ENCODE results near the gene JADE3.
"Not testable (repeated sequence)": the region's sequence is repeated elsewhere in the genome, so short reads cannot be mapped to it uniquely, and the experiment has no call there.

Gene JADE3

DNA sequence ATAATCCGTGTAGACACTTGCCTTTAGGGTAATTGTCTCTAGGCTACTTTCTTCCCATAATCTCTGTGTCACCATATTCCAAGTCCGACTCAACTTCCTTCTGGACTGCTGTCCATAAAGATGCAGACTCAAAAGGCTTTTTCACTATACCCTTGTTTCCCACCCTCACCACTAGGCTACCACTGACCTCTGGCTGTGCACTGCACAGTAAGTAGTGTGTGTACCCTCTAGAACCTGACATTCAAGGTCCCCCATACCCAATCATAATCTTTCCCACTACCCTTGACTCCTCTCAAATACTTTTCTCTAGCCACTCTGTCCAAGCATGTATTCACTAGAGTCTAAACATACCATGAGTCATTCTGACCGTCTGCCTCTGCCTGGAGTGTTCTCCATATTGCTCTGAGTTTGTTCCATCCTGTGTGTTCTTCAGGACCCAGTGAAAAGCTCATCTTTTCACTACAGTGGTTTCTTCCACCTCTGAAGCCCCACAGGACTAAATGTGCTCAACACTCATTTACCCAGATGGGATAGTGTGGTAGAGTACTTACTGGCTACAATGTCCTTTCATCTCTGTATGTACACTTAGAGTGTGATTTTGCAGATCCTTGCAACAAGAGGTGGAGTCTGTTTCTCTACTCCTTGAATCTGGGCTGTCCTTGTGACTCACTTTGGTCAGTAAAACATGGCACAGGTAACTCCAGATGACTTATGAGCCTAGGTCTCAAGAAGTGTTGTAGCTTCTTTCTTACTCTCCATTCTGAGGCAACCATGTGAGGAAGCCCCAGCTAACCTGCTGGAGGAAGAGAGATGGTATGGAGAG lies 17.4 kb downstream of the JADE3 start:
- FAIRE-seq (no peak), DNase-seq (ENCODE audit: extremely low spot score, insufficient read length, low read depth) (no peak)

DNA sequence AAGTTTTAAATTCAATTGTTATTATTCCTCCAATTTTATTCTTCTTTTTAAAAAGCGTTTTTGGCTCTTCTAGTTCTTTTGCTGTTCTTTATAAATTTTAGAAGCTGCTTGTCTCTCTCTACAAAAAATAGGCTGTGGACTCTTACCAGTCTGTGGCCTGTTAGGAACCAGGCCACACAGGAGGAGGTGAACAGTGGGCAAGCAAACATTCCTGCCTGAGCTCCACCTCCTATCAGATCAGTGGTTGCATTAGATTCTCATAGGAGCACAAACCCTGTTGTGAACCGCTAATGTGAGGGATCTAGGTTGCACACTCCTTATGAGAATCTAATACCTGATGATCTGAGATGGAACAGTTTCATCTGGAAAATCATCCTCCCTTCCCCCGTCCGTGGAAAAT lies 23.1 kb downstream of the JADE3 start:
- DNase-seq (ENCODE audit: extremely low spot score, insufficient read length, low read depth) (no peak), FAIRE-seq (no peak)

DNA sequence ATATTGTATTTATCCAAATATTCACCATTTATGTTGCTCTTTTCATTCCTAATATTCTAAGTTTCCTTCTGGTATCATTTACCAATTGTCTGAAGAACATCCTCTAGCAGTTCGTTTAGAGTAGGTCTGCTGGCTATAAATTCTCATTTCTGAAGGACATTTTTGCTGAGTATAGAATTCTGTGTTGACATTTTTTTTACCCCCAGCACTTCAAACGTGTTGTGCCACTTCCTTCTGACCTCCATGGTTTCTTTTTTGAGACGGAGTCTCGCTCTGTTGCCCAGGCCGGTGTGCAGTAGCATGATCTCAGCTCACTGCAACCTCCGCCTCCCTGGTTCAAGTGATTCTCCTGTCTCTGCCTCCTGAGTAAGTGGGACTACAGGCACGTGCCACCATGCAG lies 26.4 kb downstream of the JADE3 start:
- peak; percentile 48 for FAIRE-seq
- no peak for DNase-seq (ENCODE audit: extremely low spot score, insufficient read length, low read depth)

DNA sequence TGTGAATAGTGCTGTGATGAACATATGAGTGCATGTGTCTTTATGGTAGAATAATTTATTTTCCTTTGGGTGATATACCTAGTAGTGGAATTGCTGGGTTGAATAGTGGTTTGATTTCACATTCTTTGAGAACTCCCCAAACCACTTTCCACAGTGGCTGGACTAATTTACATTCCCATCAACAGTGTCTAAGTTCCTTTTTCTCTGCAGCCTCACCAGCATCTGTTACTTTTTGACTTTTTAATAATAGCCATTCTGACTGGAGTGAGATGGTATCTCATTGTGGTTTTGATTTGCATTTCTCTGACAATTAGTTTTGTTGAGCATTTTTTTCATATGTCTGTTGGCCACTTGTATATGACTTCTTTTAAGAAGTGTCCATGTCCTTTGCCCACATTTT lies 29.1 kb downstream of the JADE3 start:
- DNase-seq (ENCODE audit: extremely low spot score, insufficient read length, low read depth), result no peak
- peak; percentile 60 for FAIRE-seq

DNA sequence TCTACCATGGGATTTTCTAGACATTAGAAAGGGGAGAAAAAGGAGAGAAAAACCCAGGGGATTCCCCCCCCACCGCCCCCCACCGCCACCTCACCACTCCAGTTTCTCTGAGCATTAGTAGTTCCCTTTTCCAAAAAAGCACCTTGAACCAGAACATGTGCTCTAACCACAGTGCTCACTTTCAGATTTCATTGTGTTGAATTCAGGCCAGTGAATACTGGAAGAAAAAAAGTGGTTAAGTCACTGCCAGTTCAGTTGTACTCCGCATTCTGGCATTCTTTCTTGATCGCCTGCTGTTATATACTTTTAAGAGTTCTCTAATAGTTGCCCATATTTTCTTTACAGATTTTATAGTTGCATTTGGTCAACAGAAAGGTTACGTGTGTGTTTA lies 40.9 kb downstream of the JADE3 start:
- peak; percentile 73 for FAIRE-seq

DNA sequence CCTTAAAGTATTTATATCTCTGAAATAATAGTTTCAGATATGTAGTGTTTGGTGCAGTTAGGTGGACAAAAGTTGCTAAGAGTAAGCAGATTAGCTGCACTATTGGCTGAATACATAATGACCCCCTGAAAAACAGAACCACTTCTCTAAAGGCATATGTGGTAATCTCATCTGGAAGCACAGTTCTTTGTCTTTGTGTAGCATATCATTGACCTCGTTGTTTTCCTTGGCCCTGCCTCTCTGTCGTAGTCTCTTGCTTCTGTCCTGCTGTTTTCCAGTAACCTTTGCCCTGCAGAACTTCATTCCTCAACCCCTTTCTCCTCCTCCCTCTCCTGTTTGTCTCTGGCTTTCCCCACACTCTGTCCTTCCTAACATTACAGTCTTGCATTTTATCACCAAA lies 41.4 kb downstream of the JADE3 start:
- FAIRE-seq, result no peak
- no peak for DNase-seq (ENCODE audit: extremely low spot score, insufficient read length, low read depth)

More for the DNA sequence above, 40.9 kb downstream of the JADE3 start:
- no peak for DNase-seq (ENCODE audit: extremely low spot score, insufficient read length, low read depth)

DNA sequence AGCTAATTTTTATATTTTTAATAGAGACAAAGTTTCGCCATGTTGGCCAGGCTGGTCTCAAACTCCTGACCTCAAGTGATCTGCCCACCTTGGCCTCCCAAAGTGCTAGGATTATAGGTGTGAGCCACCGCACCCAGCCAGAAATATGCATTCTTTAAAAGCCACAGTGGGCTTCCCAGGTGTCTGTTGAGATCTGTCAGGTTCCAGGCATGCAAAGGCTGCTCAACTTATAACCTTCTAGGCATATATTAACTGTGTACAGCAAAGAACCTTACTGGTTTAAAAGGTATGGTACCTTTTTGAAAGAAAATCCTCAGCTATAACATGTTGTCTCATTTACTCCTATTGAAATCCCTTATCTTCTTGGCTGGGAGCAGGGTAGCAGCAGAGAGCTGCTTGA lies 42.5 kb downstream of the JADE3 start:
- DNase-seq (ENCODE audit: extremely low spot score, insufficient read length, low read depth) (no peak), FAIRE-seq (no peak)

DNA sequence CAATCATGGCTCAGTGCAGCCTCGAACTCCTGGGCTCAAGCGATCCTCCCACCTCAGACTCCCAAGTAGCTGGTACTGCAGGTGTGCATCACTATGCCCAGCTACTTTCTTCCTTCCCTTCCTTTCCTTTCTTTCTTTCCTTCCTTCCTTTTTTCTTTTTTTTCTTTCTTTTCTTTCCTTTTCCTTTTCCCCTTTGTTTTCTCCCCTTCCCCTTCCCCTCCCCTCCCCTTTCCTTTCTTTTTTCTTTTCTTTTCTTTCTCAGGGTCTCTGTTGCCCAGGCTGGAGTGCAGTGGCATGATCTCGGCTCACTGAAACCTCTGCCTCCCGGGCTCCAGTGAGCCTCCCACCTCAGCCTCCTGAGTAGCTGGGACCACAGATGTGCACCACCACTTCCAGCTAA lies 44.4 kb downstream of the JADE3 start:
- not testable (repeated sequence) for FAIRE-seq; DNase-seq (ENCODE audit: extremely low spot score, insufficient read length, low read depth)

DNA sequence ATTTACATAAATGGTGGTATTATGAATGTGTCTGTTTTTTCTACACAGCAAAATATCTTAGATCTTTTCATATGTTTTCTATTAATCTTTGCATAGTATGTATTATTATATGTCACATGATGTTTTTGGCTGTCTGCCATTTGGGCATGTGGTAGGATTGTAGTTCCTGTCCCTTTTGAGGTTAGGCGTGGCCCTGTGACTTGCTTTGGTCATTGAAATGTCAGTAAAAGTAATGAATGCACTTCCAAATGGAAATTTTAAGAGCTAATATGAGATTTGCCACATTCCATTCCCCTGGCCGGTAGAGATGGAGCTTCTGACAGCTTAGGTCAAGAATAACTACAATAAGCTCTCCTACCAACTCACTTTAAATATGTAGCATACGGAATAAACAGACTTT lies 45.1 kb downstream of the JADE3 start:
- DNase-seq (ENCODE audit: extremely low spot score, insufficient read length, low read depth), result no peak

DNA sequence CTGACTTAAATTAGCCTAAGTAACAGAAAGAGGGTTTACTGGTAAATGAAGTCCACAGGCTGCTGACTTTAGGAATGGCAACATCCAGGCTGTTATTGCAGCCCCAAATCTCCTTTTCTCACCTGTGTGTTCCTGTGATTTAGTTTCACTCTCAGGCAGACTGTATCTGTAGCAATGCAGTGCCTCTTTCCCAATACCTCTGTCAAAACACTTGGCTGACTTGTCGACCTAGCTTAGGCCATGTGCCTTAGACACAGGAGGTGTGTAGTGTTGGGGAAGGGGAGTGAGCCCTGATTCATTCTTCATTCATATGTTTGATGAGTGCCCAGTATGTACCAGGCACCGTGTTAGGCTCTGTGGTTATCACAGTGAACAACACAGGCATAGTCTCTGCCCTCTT lies 46.9 kb downstream of the JADE3 start:
- DNase-seq (ENCODE audit: extremely low spot score, insufficient read length, low read depth) (no peak), FAIRE-seq (no peak)

More for the DNA sequence above, 45.1 kb downstream of the JADE3 start:
- no peak for FAIRE-seq

DNA sequence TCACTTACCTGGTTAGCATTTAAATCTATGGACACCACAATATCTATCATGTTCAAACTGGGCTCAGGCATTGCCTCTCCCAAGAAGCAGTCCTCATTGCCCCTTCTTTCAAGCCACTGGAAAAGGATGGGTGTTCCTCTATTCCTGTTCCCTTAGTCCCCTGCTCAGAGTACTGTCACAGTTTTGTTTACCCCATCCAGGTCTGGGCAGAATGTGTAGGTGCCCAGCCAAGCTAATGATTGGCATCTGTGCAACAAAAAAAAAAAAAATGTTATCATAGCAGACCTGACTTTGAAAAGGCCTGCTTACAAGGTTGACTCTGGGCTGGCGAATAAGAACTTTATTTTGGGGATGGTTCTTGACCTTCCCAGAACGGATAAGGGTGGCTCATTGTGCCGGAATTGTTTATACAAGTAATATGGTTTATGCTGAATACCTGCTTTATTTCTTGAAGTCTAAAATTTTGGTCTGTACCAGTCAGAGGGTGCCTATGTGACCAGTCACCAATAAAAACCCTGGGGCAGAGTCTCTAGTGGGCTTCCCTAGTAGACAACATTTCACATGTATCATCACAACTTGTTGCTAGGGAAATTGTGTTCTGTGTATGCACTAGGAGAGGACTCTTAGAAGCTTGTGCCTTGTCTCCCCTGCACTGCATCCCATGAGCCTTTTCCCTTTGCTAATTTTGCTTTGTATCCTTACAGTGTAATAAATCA lies 47.9 kb downstream of the JADE3 start:
- DNase-seq (ENCODE audit: extremely low spot score, insufficient read length, low read depth) (no peak), FAIRE-seq (no peak)

DNA sequence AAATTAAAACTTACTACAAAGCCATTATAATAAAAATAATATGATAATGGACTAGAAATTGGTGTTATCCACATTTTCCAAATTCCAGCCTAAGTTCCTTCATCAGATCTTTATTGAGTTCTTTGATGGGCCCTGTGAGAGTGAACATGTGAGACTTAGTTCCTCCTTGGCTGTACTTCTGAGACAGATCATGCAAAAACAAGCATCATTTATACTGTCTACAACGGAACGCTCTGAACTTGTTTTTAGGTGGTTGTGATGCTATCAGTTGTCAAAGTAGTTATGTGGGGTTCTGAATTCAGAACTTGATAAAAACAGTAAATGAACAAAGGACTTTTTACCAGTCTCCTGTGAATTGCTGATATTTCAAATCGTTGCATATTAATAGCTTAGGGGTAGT lies 48.9 kb downstream of the JADE3 start:
- FAIRE-seq (no peak), DNase-seq (ENCODE audit: extremely low spot score, insufficient read length, low read depth) (no peak)

DNA sequence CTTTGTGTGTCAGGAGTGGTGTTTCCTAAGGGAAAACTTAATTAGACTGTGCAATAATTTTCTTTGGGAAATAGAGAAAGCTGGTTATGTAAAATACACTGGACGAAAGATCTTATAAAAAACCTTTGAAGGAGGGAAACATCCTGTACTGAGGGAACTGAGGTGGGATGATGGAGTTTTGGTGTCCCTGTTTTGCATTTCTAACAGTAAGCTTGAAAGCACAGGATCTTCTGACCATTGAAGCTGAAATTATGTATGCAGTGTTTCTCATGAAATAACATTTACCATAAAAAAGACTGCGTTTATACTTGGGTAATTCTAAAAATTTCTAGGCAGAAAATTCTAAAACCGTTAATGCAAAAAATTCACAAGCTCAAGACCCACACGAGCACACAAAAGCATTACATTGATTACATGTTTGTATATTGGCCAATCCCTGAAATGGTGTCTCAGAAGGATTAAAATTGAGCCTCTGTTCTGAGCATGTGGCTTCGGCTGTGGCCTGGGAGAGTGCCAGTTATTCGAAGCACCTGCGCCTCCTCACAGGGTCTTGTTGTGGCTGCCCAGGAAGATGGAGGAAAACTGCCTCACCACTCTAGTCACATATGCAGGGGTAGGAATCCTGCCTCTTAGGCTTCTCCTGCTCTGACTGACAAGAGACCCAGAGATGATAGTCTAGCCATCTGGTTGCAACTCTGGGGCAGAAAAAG lies 49.5 kb downstream of the JADE3 start:
- DNase-seq (ENCODE audit: extremely low spot score, insufficient read length, low read depth) (no peak), FAIRE-seq (no peak)

DNA sequence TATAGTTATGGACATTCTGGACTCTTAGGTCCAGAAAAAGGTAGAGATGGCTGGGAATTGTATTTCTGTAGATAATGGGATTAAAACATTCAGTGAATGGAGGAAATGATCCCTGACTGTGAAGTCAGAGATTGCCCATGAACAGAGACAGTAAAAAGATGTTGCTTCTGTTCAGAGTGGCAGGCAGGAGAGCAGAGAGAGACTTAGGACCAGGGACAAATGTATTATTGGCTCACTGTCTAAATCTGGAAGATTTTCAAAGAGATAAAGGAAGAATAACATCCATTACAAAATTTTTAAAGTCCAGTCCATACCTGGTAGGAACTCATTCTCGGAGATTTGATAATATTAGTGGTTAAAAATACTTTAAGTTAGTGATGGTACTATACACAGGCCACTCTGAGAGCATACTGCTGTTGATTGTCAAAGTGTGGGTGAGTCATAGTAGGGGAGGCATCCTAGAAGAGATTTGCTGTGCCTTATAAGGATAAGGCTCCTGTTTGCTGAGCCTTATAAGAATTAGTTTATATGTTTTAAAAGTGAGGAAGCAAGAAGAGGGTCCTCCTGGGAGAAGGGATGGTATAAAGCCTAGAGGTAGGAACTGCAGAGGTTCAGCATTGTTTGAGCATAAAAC lies 53.0 kb downstream of the JADE3 start:
- DNase-seq (ENCODE audit: extremely low spot score, insufficient read length, low read depth) (no peak), FAIRE-seq (no peak)

DNA sequence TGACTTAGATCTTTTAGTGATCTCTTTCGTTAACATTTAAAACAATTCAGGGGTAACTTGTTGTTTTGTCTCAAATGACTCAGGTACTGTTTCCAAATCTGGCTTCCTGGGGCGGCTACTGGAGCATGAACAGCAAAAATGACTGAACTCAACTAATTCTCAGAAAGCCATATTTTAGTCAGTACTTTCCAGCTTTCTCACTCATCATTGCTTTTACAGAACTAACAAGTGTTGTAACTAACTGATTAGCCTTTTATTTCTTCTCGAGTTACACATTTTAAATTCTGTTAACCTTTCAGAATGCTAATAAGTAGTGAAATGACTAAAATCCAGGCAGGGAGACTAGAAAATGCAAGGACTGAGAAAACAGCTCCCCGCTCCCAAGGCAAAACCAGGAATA lies 55.3 kb downstream of the JADE3 start:
- no peak for DNase-seq (ENCODE audit: extremely low spot score, insufficient read length, low read depth)
- FAIRE-seq, result peak; percentile 87

DNA sequence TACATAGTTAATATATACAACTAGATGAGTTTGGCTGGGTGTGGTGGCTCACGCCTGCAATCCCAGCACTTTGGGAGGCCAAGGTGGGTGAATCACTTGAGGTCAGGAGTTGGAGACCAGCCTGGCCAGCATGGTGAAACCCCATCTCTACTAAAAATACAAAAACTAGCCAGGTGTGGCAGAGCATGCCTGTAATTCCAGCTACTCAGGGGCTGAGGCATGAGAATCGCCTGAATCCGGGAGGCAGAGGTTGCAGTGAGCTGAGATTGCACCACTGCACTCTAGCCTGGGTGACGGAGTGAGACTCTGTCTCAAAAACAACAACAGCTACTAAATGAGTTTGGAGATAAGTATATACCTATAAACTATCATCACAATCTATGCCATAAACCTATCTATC lies 64.8 kb downstream of the JADE3 start:
- DNase-seq (ENCODE audit: extremely low spot score, insufficient read length, low read depth); FAIRE-seq: not testable (repeated sequence)

DNA sequence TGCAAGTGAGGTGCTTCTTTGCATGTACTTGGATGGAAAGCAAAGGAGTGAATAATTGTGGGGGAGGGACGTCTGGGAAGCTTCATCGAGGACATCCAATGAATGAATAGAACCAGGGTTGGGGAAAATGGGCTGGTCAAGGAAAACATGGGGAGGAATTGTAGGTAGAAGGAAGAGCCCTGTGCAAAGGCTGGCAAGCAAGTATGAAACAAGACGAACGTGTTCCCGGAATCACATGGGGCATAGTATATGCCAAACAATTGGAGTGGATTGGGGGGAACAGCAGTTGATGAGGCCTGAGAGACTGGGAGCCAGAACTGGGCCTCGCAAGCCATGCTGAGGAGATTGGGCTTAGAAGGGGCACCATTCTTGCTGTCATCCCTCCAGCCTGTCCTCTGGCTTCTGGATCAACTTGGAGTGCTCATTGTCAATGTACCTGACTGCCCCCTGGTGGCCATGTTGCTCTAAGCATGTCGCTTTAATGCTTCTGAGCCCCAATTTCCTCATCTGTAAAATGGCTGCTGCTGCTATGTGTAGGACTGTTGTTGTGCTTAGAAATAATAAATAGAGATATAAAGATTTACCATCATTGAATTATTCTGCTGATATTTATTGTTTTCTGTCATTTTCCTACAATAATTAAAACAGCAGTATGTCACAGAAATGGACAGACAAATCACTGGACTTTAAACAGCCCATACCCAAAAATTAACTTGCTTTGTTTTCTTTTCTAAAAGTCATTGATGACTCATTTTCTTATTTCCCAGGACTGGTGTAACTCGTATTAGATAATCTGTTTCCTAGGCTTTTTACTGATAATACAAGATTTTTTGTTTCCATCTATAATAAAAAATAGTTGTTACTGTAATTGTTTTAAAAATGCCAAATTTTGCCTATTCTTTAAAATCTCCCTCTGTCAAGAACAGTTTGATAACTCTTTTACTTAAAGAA lies 66.4 kb downstream of the JADE3 start:
- peak; percentile 17 for DNase-seq (ENCODE audit: extremely low spot score, insufficient read length, low read depth)
- FAIRE-seq, result peak; percentile 84

DNA sequence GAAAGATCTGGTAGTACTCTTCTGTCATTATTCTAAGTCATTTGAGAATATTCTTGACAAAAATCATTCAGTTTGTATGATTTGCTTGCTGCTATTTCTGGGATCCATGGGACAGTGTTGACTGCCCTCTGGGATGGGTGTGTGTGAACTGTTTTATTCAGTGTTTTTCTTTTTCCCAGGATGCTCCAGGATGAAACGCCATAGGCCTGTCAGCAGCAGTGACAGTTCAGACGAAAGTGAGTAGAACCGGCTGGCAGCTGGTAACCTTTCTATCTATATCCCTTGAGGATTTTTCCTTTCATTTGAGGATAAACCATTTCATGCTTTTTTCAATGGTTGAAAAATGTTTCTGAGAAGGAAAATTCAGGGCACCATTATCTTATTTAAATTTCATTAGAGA lies 72.5 kb downstream of the JADE3 start:
- FAIRE-seq (no peak), DNase-seq (ENCODE audit: extremely low spot score, insufficient read length, low read depth) (no peak)

DNA sequence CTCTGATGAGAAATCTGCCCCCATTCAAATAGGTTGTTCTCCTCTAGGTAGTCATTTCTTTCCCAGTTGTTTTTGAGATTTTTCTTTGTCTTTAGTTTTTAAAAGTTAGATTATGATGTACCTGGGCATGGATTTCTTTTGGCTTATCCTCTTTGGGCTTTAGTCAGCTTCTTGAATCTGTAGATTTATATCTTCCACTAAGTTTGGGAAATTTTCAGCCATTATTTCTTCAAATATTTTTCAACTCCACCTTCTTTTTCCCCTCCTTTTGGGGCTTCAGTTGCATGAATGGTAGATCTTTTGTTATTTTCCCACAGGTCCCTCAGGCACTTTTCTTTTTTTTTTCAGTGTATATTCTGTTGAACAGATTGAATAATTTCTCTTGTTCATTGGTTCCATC lies 77.3 kb downstream of the JADE3 start:
- FAIRE-seq, result no peak
- no peak for DNase-seq (ENCODE audit: extremely low spot score, insufficient read length, low read depth)

All from GM18507 (cell line).